ENCODE results near the gene PROCA1. TPM values are rescaled to one million over a fixed set of nuclear protein-coding genes. Genes with fewer than 3 reads are reported as not detected.

The PROCA1 gene
- total RNA-seq, 1 donor from 2014 or later: 12.5 TPM

DNA sequence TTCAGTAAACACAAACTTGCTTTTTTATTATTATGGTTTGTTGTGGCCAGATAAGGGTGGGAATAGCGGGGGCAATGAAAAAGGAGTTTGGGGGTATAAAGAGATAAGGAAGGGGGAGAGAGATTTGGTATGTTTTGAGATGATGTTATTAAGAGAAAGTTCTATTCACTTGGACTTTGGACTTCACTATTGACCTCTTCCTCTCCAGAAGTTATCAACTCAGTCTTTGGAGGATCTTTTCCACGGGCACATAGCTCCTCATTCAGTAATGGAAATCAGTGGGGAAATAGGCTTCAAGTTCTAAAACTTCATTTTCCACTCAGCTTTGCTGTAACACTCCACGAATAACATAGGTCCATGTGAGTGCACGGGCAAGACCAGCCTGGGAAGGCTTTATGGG is 23.2 kb downstream of the PROCA1 start:
- H3K27ac Mint-ChIP-seq: no peak overlapping the region
- no peak overlapping the region for H3K9ac ChIP-seq
- H3K36me3 Mint-ChIP-seq: peaks cover 41% of the 10 kb centered on the region
- no peak overlapping the region for H3K4me3 Mint-ChIP-seq
- H4K20me1 ChIP-seq (ENCODE audit: low read depth): no peaks in the 10 kb centered on the region
- TF ChIP-seq EZH2phosphoT487 (IDR thresholded peaks at IDR 0.05) (no peak), EZH2 (IDR thresholded peaks at IDR 0.05) (no peak)
- TF ChIP-seq, protein P1, sequence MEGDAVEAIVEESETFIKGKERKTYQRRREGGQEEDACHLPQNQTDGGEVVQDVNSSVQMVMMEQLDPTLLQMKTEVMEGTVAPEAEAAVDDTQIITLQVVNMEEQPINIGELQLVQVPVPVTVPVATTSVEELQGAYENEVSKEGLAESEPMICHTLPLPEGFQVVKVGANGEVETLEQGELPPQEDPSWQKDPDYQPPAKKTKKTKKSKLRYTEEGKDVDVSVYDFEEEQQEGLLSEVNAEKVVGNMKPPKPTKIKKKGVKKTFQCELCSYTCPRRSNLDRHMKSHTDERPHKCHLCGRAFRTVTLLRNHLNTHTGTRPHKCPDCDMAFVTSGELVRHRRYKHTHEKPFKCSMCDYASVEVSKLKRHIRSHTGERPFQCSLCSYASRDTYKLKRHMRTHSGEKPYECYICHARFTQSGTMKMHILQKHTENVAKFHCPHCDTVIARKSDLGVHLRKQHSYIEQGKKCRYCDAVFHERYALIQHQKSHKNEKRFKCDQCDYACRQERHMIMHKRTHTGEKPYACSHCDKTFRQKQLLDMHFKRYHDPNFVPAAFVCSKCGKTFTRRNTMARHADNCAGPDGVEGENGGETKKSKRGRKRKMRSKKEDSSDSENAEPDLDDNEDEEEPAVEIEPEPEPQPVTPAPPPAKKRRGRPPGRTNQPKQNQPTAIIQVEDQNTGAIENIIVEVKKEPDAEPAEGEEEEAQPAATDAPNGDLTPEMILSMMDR (IDR thresholded peaks at IDR 0.05): no peak
- no peaks in the 10 kb centered on the region for H3K4me1 Mint-ChIP-seq
- H3K9me3 Mint-ChIP-seq: no peaks in the 10 kb centered on the region
- H3K4me3 ChIP-seq: no peak overlapping the region
- H3K9me3 ChIP-seq (ENCODE audit: low read depth): no peaks in the 10 kb centered on the region
- no peaks in the 10 kb centered on the region for H3K27me3 ChIP-seq
- no peaks in the 10 kb centered on the region for H3K27me3 Mint-ChIP-seq (ENCODE audit: insufficient read depth, low read depth)
- H3K79me2 ChIP-seq (ENCODE audit: low read depth): no peaks in the 10 kb centered on the region
- H3K4me2 ChIP-seq: no peak overlapping the region
- no peak for DNase-seq (ENCODE audit: low spot score)
- H3F3A ChIP-seq (ENCODE audit: low read depth): no peaks in the 10 kb centered on the region
- peaks cover 20% of the 10 kb centered on the region for H3K36me3 ChIP-seq
- no peak overlapping the region for H3K27ac ChIP-seq
- H2AFZ ChIP-seq (replicated peaks): no peak overlapping the region
- no peaks in the 10 kb centered on the region for H3K4me1 ChIP-seq

DNA sequence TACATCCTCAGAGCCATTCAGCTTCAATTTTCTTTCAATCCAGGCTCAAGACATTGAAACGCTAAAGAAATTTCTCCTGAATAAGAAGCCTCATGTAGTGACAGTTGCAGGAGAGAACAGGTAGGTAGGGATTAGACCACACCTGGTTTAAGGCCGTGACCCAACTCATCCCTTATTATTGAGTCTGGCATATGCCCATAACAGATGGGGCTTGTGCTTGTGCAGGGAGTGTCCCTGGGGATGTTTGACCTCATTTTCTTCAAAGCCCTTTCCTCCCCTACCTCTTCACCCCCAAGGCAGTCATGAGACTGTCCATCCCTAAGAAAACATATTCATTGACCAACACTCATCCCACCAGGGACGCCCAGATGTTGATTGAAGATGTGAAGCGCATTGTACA is 25.4 kb downstream of the PROCA1 start:
- Histone ChIP-seq H3K27ac (no peak overlapping the region), H3K9me3 (ENCODE audit: low read depth) (no peaks in the 10 kb centered on the region)
- H3K4me3 Mint-ChIP-seq: no peak overlapping the region

DNA sequence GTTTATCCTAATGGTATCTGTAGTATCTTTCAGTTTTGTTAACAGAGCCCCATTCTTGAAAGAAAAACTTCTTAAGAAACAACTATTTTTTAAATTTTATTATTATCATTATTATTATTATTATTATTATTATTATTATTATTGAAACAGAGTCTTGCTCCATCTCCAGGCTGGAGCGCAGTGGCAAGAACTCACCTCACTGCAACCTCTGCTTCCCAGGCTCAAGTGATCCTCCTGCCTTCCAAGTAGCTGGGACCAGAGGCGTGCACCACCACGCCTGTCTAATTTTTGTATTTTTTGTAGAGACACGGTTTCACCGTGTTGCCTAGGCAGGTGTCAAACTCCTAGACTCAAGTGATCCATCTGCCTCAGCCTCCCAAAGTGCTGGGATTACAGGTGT is 26.3 kb downstream of the PROCA1 start:
- Histone ChIP-seq H3K9ac (no peak overlapping the region), H3F3A (ENCODE audit: low read depth) (no peaks in the 10 kb centered on the region), H3K4me1 (no peaks in the 10 kb centered on the region), H3K79me2 (ENCODE audit: low read depth) (no peaks in the 10 kb centered on the region), H2AFZ (replicated peaks) (no peak overlapping the region), H3K4me3 (no peak overlapping the region), H4K20me1 (ENCODE audit: low read depth) (no peaks in the 10 kb centered on the region), H3K27me3 (no peaks in the 10 kb centered on the region), H3K27ac (no peak overlapping the region), H3K9me3 (ENCODE audit: low read depth) (no peaks in the 10 kb centered on the region), H3K36me3 (peaks cover 20% of the 10 kb centered on the region), H3K4me2 (no peak overlapping the region)
- Mint-ChIP-seq H3K9me3 (no peaks in the 10 kb centered on the region), H3K4me3 (no peak overlapping the region), H3K27ac (no peak overlapping the region), H3K4me1 (no peaks in the 10 kb centered on the region), H3K36me3 (peaks cover 50% of the 10 kb centered on the region), H3K27me3 (ENCODE audit: insufficient read depth, low read depth) (peaks cover 2% of the 10 kb centered on the region)
- no peak for DNase-seq (ENCODE audit: low spot score)
- TF ChIP-seq EZH2 (IDR thresholded peaks at IDR 0.05) (no peak), EZH2phosphoT487 (IDR thresholded peaks at IDR 0.05) (no peak)
- TF ChIP-seq, protein P1 (IDR thresholded peaks at IDR 0.05): no peak

More for the DNA sequence above, 25.4 kb downstream of the PROCA1 start:
- no peak overlapping the region for H3K27ac Mint-ChIP-seq
- Histone ChIP-seq H3K4me1 (no peaks in the 10 kb centered on the region), H4K20me1 (ENCODE audit: low read depth) (no peaks in the 10 kb centered on the region), H3K4me2 (no peak overlapping the region), H3K4me3 (no peak overlapping the region), H3F3A (ENCODE audit: low read depth) (no peaks in the 10 kb centered on the region), H3K9ac (no peak overlapping the region), H3K79me2 (ENCODE audit: low read depth) (no peaks in the 10 kb centered on the region), H3K36me3 (peaks cover 20% of the 10 kb centered on the region), H2AFZ (replicated peaks) (no peak overlapping the region), H3K27me3 (no peaks in the 10 kb centered on the region)
- H3K4me1 Mint-ChIP-seq: no peaks in the 10 kb centered on the region
- TF ChIP-seq, protein P1 (IDR thresholded peaks at IDR 0.05): no peak
- TF ChIP-seq EZH2phosphoT487 (IDR thresholded peaks at IDR 0.05) (no peak), EZH2 (IDR thresholded peaks at IDR 0.05) (no peak)
- H3K9me3 Mint-ChIP-seq: no peaks in the 10 kb centered on the region
- DNase-seq (ENCODE audit: low spot score): no peak
- peaks cover 52% of the 10 kb centered on the region for H3K36me3 Mint-ChIP-seq
- H3K27me3 Mint-ChIP-seq (ENCODE audit: insufficient read depth, low read depth): peaks cover 2% of the 10 kb centered on the region
